BE2C (cell line): Measurements from ENCODE around the gene SH3BP5L.

Experiments used
- DNase-seq: peaks from one replicate; pipeline ENCODE4 v3.0.0-alpha.2; 2020
- H3K27me3 ChIP-seq: fragments of 250-450 bp; sonication (Bioruptor Pico); 2 replicates; pipeline ENCODE4 v1.5.1; 2020; ENCODE audit warnings: mild to moderate bottlenecking
- H3K36me3 ChIP-seq: fragments of 250-450 bp; sonication (Bioruptor Pico); 2 replicates; pipeline ENCODE4 v1.5.1; 2020; ENCODE audit warnings: mild to moderate bottlenecking
- H3K4me1 ChIP-seq: fragments of 250-450 bp; sonication (Bioruptor Pico); 2 replicates; pipeline ENCODE4 v1.5.1; 2020
- H3K4me3 ChIP-seq: 2 replicates; pipeline ENCODE4 v1.5.1; 2011; ENCODE audit warnings: low read depth, low read length
- H3K9me3 ChIP-seq: fragments of 250-450 bp; sonication (Bioruptor Pico); 2 replicates; pipeline ENCODE4 v1.5.1; 2020
- TF ChIP-seq, protein P1 (sequence below): IDR thresholded peaks from 2 replicates; pipeline ENCODE4 v1.5.1; 2012; ENCODE audit warnings: mild to moderate bottlenecking, low read depth, low read length

The SH3BP5L gene

DNA sequence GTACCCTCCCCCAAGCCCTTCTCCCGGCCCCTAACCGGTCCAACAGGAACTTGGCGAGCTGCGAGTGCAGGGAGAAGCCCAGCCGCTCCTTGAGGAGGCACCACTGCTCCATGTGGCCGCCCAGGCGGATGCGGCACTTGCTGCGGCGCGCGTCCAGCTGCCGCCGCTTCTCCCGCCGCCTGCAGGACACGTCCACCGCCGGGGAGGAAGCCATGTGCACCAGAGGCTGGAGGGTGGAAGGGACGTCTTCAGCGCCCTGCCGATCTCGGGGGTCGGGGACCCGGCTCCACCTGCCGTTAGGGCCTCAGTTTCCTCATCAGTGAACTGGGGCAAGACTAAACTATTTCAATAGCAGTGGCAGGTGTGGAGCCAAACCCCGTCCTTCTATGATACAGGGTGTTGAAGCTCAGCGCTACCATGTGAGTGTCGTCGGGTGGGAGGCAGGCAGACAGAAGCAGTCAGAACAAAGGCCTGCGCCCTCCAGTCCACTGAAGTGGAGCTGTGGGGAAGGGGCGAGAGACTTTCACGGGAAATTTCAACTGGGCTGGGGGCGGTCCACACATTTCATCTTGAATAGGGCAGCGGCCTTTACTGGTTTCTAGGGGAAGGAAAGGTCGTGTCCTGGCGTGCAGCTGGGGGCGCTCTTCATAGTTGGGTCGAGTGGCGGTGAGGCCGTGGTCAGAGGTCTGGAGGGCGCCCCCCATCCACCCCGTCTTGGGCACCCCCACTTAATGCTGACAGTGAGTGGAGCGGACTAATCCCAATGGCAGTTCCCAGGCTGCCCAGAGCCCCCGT lies 32.6 kb upstream of the SH3BP5L start:
- Histone ChIP-seq H3K36me3 (peaks cover 13% of the 10 kb centered on the region), H3K27me3 (no peaks in the 10 kb centered on the region), H3K4me3 (peak overlapping the region; percentile 87), H3K9me3 (no peaks in the 10 kb centered on the region), H3K4me1 (no peaks in the 10 kb centered on the region)
- TF ChIP-seq, protein P1, sequence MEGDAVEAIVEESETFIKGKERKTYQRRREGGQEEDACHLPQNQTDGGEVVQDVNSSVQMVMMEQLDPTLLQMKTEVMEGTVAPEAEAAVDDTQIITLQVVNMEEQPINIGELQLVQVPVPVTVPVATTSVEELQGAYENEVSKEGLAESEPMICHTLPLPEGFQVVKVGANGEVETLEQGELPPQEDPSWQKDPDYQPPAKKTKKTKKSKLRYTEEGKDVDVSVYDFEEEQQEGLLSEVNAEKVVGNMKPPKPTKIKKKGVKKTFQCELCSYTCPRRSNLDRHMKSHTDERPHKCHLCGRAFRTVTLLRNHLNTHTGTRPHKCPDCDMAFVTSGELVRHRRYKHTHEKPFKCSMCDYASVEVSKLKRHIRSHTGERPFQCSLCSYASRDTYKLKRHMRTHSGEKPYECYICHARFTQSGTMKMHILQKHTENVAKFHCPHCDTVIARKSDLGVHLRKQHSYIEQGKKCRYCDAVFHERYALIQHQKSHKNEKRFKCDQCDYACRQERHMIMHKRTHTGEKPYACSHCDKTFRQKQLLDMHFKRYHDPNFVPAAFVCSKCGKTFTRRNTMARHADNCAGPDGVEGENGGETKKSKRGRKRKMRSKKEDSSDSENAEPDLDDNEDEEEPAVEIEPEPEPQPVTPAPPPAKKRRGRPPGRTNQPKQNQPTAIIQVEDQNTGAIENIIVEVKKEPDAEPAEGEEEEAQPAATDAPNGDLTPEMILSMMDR, result peak; percentile 60
- DNase-seq, result peak; percentile 68

DNA sequence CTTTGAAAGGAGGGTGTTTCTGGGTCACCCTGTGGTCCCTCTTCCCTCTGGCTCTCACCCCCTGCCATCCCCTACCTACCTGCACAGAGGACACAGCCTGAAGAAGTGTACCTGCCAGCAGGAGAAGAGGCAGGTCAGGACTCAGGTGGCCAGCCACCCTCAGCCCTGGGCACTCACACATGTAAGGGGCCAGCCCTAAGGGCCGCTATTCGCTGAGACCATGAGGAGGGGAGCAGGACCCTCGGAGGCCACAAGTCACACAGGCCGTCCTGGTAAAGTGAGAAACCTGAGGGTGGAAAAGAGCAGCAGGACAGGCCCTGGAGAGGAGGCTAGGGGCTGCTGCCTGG lies 32.0 kb upstream of the SH3BP5L start:
- DNase-seq, result no peak
- H3K27me3 ChIP-seq, result no peaks in the 10 kb centered on the region
- no peaks in the 10 kb centered on the region for H3K4me1 ChIP-seq
- no peaks in the 10 kb centered on the region for H3K9me3 ChIP-seq
- H3K4me3 ChIP-seq, result peak overlapping the region; percentile 87
- TF ChIP-seq, protein P1, result no peak
- H3K36me3 ChIP-seq, result peaks cover 15% of the 10 kb centered on the region

DNA sequence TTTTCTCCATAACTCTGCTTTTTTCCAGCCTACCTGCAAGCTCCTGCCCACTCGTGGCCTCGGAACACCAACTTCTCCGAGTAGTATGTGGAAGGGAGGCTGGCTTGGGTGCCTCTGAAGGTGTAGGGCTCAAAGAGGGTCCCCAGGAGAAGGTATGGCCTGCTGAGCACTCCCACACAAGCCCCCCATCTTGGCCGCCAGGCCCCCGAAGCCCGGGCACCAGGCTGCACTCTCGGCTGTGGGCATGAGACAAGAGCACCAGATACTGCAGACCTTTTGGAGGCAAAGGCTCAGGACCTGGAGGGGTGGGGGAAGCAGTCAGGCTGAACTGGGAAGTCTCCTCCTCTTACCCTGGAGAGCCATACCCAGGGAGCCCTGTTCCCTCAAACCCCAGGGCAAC lies 31.5 kb upstream of the SH3BP5L start:
- no peak for DNase-seq
- Histone ChIP-seq H3K9me3 (no peaks in the 10 kb centered on the region), H3K36me3 (peaks cover 18% of the 10 kb centered on the region), H3K4me1 (no peaks in the 10 kb centered on the region), H3K4me3 (peak overlapping the region; percentile 87), H3K27me3 (no peaks in the 10 kb centered on the region)
- TF ChIP-seq, protein P1, result no peak

DNA sequence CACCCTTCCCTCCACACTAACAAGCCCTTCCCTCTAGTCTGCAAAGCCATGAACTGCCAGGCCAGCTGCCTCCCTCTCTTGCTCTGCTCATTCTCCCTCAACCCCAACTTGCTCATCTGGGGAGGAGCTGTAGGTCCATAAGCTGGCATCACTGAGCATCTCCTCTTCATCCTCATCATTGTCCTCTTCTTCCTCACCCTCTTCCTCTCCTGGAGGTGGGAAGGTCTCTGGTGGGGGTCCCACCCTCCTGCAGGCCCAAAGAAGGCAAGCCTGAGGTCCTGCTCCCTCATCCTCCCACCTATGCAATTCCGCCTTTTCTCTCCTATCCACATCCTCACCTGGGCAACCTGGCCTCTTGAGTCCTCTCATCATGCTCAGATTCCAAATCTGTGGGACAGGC lies 30.5 kb upstream of the SH3BP5L start:
- no peaks in the 10 kb centered on the region for H3K27me3 ChIP-seq
- H3K9me3 ChIP-seq, result no peaks in the 10 kb centered on the region
- peaks cover 25% of the 10 kb centered on the region for H3K36me3 ChIP-seq
- no peak overlapping the region for H3K4me3 ChIP-seq
- TF ChIP-seq, protein P1, result no peak
- no peaks in the 10 kb centered on the region for H3K4me1 ChIP-seq
- no peak for DNase-seq

DNA sequence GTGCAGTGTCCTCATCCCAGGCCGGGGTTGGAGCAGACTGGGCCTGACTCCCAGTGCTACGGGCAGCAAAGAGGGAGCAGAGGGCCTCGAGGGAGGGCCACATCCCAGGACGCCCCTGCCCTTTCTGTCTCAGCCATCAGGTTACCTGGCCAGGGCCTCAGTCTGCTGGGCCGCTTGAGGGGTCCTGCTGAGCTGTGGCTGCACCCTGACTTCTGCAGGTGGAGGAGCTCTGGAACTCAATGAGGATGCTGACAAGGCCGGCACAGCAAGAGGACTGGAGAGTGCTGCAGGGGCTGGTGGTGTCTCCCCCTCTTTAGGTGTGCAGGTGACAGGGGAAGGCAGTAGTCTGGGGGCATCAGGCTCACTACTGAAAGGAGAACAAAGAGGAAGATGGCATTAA lies 29.9 kb upstream of the SH3BP5L start:
- Histone ChIP-seq H3K4me1 (no peaks in the 10 kb centered on the region), H3K36me3 (peaks cover 29% of the 10 kb centered on the region), H3K4me3 (no peak overlapping the region), H3K27me3 (no peaks in the 10 kb centered on the region), H3K9me3 (no peaks in the 10 kb centered on the region)
- TF ChIP-seq, protein P1, result no peak
- no peak for DNase-seq

DNA sequence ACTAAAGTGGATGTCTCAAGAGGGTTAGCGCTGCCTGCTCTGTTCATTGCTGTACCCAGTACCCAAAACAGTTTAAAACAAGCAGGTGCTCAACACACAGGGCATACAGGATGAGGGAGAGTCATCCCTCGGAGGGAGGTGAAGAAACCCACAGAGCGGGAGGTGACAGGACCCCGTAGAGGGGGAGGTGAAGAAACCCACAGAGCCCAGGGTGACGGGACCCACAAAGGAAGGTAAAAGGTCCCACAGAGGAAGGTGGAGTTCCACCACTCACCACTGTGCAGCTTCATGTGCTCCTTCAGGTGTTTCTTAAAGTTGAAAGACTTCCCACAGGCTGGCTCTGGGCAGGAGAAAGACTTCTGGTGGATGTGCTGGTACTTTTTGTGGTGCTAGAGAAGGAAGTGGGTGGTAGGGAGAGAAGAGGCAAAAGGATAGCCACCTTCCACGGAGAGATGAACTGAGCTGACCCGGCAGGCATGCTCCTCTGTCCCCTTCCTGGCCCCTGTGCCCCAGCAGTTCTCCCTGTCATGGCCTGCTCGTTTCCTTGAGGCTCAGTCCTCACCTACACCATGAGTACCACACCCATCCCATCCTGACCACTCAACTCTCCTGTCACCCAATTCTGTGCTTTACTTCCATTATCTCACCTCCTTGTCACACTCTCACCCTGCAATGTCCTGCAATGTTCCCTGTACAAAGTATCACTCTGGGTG lies 28.1 kb upstream of the SH3BP5L start:
- Histone ChIP-seq H3K4me3 (no peak overlapping the region), H3K36me3 (peaks cover 45% of the 10 kb centered on the region), H3K9me3 (no peaks in the 10 kb centered on the region), H3K27me3 (no peaks in the 10 kb centered on the region), H3K4me1 (no peaks in the 10 kb centered on the region)
- TF ChIP-seq, protein P1, result no peak
- no peak for DNase-seq
